ENCODE data around the gene ABCC4.
"Not testable (repeated sequence)": the region's sequence is repeated elsewhere in the genome, so short reads cannot be mapped to it uniquely, and the experiment has no call there.

Gene ABCC4

GRCh38 chr13:95192998-95193397 is 108.3 kb downstream of the ABCC4 start:
- DNase-seq, result no peak

DNA sequence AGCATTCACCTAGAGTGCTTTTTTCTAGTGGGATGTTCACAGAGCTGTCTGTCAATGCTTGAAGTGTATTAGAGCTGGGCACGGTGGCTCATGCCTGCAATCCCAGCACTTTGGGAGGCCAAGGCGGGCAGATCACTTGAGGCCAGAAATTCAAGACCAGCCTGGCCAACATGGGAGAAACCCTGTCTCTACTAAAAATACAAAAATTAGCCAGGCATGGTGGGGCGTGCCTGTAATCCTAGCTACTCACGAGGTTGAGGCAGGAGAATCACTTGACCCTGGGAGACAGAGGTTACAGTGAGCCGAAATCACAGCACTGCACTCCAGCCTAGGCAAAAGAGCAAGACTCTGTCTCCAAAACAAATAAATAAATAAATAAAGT is 108.7 kb downstream of the ABCC4 start:
- DNase-seq, result not testable (repeated sequence)

DNA sequence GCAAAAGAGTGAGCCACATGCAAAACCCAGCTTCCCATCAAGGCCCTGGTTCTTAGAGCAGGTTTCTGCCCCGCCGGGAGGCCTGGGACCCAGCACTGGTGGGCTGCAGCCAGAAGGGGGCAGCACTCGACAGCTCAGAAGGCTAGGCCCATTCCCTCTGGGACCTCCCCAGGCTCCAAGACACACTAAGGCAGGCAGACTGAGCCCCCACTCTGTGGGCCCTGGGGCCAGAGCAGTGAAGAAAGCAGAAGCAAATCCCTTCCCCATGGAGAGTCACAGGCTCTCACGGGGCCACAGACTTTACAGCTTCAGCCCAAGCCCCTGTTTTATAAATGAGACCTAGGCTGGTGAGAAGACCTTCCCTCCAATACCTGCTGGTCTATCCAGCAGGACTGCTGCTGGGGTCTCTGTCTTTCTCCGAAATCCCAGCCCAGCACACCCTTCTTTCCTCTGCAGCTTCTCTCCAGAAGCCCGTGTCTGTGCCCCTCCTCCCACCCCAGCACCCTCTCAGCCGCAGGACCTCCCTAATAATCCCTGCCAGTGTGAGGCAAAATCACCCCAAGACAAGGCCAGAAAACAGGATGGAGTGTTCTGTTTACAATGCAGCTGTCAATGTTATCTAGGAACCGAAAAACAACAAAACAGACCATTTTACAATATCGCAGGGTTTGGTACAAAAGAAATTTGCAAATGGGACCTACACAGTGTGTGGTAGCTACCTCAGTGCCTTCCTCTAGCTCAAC is 109.3 kb downstream of the ABCC4 start:
- DNase-seq, result peak; percentile 52

GRCh38 chr13:95188128-95188527 is 113.1 kb downstream of the ABCC4 start:
- no peak for DNase-seq

GRCh38 chr13:95185851-95186250 is 115.4 kb downstream of the ABCC4 start:
- peak; percentile 72 for DNase-seq

GRCh38 chr13:95185311-95185710 is 115.9 kb downstream of the ABCC4 start:
- DNase-seq, result no peak

DNA sequence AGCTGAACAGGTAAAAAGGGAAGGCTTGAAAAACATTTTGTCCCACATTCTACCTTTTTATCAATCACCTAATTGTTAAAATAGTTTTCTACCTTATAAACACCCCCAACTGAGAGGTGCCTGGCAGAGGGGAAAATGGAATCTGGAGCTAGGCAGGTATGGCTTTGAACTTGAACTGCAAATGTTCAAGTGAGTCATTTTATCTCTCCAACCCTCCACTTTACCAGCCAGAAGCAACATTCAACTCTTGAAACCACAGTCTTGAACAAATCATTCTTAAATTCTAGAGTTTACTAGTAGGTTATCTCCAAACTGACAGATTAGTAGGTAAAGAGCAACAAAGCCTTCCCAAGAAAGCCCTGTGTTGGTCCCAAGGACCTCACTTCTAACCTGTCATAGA is 116.9 kb downstream of the ABCC4 start:
- DNase-seq, result no peak

GRCh38 chr13:95182570-95183265 is 118.5 kb downstream of the ABCC4 start:
- no peak for DNase-seq

GRCh38 chr13:95181586-95181985 is 119.7 kb downstream of the ABCC4 start:
- no peak for DNase-seq

DNA sequence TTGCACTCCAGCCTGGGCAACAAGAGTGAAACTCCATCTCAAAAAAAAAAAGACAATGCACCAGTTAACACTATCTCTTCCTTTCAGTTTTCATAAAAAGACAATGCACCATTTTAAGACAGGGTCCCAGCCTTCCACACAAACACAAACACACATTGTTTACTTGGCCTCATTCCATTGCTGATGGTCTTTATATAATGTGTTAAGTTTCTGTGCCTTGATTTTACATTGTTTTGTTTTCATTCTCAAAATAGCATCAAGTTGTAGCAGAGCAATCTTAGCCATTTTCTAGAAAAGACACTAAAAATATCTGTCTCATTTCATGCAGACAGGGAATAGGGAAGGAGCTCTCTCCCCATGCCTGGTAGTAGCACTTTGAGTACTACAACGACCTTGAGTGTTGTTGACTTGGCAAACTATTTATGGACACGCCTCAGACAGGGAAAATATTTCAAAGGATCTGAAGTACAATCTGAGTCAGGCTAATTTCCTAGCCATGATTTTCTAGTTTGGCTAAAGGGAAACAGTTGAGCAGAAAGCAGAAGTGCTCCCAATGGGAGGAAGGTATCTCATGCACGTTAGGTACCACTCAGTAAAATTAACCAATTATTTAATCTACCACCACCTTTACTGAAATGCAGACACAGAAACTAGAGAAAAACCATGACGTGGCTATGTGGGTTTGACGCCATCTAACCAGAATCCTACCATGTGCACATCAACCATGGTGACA is 120.6 kb downstream of the ABCC4 start:
- DNase-seq, result no peak

GRCh38 chr13:95176611-95177259 is 124.5 kb downstream of the ABCC4 start:
- peak; percentile 12 for DNase-seq

DNA sequence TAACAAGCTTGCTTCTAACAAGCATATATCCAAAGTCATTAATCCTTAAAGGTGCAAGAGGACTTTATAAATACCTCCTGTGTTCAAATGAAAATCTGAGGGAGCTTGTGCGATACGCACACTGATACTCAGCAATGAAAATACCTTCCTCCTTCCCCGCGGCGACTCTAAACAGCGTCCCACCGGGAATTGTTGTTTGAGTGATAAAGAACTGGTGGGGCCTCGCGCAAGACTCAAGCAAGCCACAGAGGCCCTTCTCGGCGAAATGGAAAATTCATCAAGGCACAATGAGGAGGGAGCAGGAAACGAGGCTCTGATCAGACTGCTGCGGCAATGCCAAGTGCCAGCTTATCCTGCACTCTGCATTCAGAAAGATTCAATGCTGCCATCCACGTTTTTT is 126.7 kb downstream of the ABCC4 start:
- no peak for DNase-seq

DNA sequence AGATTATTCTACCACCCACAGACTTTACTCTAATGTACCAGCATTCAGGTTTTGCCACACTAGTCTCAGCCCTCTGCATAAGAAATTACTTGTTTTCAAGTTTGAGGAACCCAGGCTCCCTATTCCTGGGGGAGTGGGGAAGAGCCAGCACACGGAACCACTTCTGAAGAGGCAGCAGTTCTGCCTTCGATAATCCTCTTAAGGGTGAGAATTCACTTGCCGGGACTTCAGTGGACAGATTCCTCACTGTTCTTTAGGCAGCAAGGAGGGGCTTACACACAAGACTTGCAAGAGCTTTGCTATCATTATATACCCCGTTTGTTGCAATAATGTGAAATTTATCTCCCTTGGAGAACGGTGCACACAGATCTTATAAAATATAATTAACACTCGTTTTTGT is 133.1 kb downstream of the ABCC4 start:
- DNase-seq, result no peak

- not testable (repeated sequence) for DNase-seq
Measured at GRCh38 chr13:95167003-95167402, 134.2 kb downstream of the ABCC4 start.

DNA sequence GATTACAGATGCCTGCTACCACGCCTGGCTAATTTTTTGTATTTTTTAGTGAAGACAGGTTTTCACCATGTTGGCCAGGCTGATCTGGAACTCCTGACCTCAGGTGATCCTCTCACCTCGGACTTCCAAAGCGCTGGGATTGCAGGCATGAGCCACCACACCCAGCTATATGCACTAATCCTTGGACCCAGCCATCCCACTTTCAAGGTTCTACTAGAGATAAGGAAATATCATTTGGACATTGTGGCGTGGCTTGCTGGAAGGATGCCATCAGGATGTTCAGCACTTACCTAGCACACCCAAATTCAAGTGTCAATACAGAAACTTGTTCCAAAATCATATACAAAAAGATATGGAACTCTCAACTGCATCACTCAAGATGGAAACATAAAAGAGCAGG is 136.4 kb downstream of the ABCC4 start:
- no peak for DNase-seq

DNA sequence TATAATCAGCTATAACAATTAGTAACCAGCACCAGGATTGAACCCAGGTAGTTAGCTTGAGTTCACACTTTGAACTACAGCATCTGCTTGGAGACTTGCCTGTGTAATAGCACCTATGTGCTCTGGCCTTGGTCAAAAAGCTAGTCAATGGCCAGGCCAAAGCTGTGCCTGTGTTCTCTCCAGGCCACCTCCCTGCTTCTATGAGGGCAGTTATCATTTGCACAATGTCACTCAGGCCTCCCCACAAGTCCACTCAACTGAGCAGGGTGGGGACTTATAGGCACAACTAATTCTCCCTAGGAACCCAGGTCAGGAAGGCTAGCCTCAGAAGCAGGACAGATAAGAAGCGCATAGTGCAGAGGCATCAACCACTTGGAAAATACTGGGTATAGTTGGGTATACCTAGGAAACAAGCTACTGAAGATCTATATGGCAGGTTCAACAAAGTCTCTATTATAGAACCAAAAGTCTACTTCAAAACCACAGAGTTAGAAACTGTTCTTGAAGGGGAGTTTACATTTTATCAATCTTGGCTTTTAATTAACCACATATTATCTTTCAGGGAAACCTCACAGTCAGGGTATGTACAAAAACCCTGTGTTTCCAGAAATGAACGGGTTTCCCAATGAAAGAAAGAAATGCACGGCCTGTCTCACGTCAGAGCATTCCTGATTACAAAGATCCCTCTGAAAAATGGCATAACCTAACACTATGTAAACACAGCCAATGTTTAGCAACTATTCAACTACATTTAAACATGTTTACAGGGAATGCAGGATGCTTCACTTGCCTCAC is 140.9 kb downstream of the ABCC4 start:
- no peak for DNase-seq

GRCh38 chr13:95159458-95159857 is 141.8 kb downstream of the ABCC4 start:
- no peak for DNase-seq

- no peak for DNase-seq
Measured at GRCh38 chr13:95156208-95156607, 145.0 kb downstream of the ABCC4 start.

GRCh38 chr13:95155504-95155903 is 145.7 kb downstream of the ABCC4 start:
- DNase-seq, result no peak

GRCh38 chr13:95155093-95155492 is 146.2 kb downstream of the ABCC4 start:
- DNase-seq, result no peak

- no peak for DNase-seq
Measured at GRCh38 chr13:95154413-95154886, 146.8 kb downstream of the ABCC4 start.

GRCh38 chr13:95153647-95154412 is 147.4 kb downstream of the ABCC4 start:
- no peak for DNase-seq
